WTC11 (cell line): ENCODE results near the gene TMEM187. TPM values are rescaled to one million over a fixed set of nuclear protein-coding genes. Genes with fewer than 3 reads are reported as not detected.

Source experiments
- ATAC-seq: fragments of 200-7000 bp; cut with Tn5 transposase; 2 replicates; pipeline ENCODE4 v1.10.0; 2021; ENCODE audit warnings: mild to moderate bottlenecking, moderate library complexity
- CTCF ChIA-PET: fragments of 300-600 bp; sonication (Branson Sonifier 250); formaldehyde crosslinking; loops from one replicate; lab custom pipeline; 2021; ENCODE audit warnings: antibody characterized with exemption; lab: Charles Lee
- POLR2A ChIA-PET: fragments of 350-600 bp; sonication (Branson Sonifier 250); formaldehyde crosslinking; loops from one replicate; lab custom pipeline; 2021; ENCODE audit warnings: antibody characterized with exemption; lab: Charles Lee
- DNase-seq: peaks from one replicate; pipeline ENCODE4 v3.0.0; 2021; ENCODE audit warnings: low spot score
- H3K27ac Mint-ChIP-seq: 2 replicates; pipeline ENCODE4 v1.8.0; 2021; ENCODE audit warnings: mixed read lengths
- H3K27me3 Mint-ChIP-seq: 2 replicates; pipeline ENCODE4 v1.8.0; 2021; ENCODE audit warnings: low read depth, mild to moderate bottlenecking, moderate library complexity, mixed read lengths
- H3K36me3 Mint-ChIP-seq: 2 replicates; pipeline ENCODE4 v1.8.0; 2021; ENCODE audit warnings: mixed read lengths
- H3K4me1 Mint-ChIP-seq: 2 replicates; pipeline ENCODE4 v1.8.0; 2022; ENCODE audit warnings: mixed read lengths
- H3K4me3 Mint-ChIP-seq: 2 replicates; pipeline ENCODE4 v1.8.0; 2021; ENCODE audit warnings: mild to moderate bottlenecking, moderate library complexity, mixed read lengths
- H3K9me3 Mint-ChIP-seq: 2 replicates; pipeline ENCODE4 v1.8.0; 2021; ENCODE audit warnings: mixed read lengths
- ARID4B ChIP-seq: sonication (generic); formaldehyde crosslinking; IDR thresholded peaks from 2 replicates; pipeline ENCODE4 v1.8.0; 2023; ENCODE audit warnings: missing genetic modification reagents, mild to moderate bottlenecking, borderline replicate concordance
- ATF1 ChIP-seq: sonication (generic); formaldehyde crosslinking; IDR thresholded peaks from 2 replicates; pipeline ENCODE4 v1.8.1; 2023; ENCODE audit warnings: mild to moderate bottlenecking, moderate library complexity, missing genetic modification reagents
- CREB1 ChIP-seq: sonication (generic); formaldehyde crosslinking; IDR thresholded peaks from 2 replicates; pipeline ENCODE4 v1.8.0; 2023; ENCODE audit warnings: mild to moderate bottlenecking, missing genetic modification reagents
- FOXJ3 ChIP-seq: sonication (generic); formaldehyde crosslinking; IDR thresholded peaks from 2 replicates; pipeline ENCODE4 v1.9.0; 2021; ENCODE audit warnings: missing genetic modification reagents, mild to moderate bottlenecking, borderline replicate concordance
- PRRX2 ChIP-seq: fragments of 250-450 bp; sonication (Bioruptor Pico); IDR thresholded peaks from 2 replicates; pipeline ENCODE4 v1.8.0; 2021; ENCODE audit warnings: mild to moderate bottlenecking
- RELA ChIP-seq: sonication (generic); formaldehyde crosslinking; IDR thresholded peaks from 2 replicates; pipeline ENCODE4 v1.8.1; 2022; ENCODE audit warnings: missing genetic modification reagents, mild to moderate bottlenecking, borderline replicate concordance
- SMAD3 ChIP-seq: sonication (generic); formaldehyde crosslinking; IDR thresholded peaks from 2 replicates; pipeline ENCODE4 v1.8.0; 2022; ENCODE audit warnings: missing genetic modification reagents, mild to moderate bottlenecking, borderline replicate concordance
- TEAD4 ChIP-seq: sonication (generic); formaldehyde crosslinking; IDR thresholded peaks from 2 replicates; pipeline ENCODE4 v1.8.0; 2022; ENCODE audit warnings: mild to moderate bottlenecking, missing genetic modification reagents
- ZNF138 ChIP-seq: sonication (generic); formaldehyde crosslinking; conservative IDR thresholded peaks from 2 replicates; pipeline ENCODE4 v1.8.1; 2022; ENCODE audit warnings: mild to moderate bottlenecking, moderate library complexity, missing genetic modification reagents
- ZNF317 ChIP-seq: sonication (generic); formaldehyde crosslinking; IDR thresholded peaks from 2 replicates; pipeline ENCODE4 v1.8.1; 2023; ENCODE audit warnings: low read depth, mild to moderate bottlenecking, moderate library complexity, missing genetic modification reagents, borderline replicate concordance
- ZNF423 ChIP-seq: fragments of 250-450 bp; sonication (Bioruptor Pico); IDR thresholded peaks from 2 replicates; pipeline ENCODE4 v2.1.2; 2022; ENCODE audit warnings: mild to moderate bottlenecking, moderate library complexity
- ZNF671 ChIP-seq: fragments of 250-450 bp; sonication (Bioruptor Pico); IDR thresholded peaks from 2 replicates; pipeline ENCODE4 v1.8.0; 2021; ENCODE audit warnings: mild to moderate bottlenecking
- total RNA-seq: library from RNA; stranded (reverse); gene quantifications from 3 replicates; pipeline ENCODE4 v1.2.3, GENCODE V29; 2021
- TF ChIP-seq, protein P1 (sequence below): fragments of 200-600 bp; IDR thresholded peaks from 2 replicates; pipeline ENCODE4 v1.8.0; 2022; ENCODE audit warnings: antibody characterized with exemption
- TF ChIP-seq, protein P2 (sequence below): sonication (generic); formaldehyde crosslinking; IDR thresholded peaks from 2 replicates; pipeline ENCODE4 v1.8.1; 2022; ENCODE audit warnings: low read depth, missing genetic modification reagents, borderline replicate concordance

Gene TMEM187
- total RNA-seq, 1 experiment from 2014 or later = 8.4 TPM

DNA sequence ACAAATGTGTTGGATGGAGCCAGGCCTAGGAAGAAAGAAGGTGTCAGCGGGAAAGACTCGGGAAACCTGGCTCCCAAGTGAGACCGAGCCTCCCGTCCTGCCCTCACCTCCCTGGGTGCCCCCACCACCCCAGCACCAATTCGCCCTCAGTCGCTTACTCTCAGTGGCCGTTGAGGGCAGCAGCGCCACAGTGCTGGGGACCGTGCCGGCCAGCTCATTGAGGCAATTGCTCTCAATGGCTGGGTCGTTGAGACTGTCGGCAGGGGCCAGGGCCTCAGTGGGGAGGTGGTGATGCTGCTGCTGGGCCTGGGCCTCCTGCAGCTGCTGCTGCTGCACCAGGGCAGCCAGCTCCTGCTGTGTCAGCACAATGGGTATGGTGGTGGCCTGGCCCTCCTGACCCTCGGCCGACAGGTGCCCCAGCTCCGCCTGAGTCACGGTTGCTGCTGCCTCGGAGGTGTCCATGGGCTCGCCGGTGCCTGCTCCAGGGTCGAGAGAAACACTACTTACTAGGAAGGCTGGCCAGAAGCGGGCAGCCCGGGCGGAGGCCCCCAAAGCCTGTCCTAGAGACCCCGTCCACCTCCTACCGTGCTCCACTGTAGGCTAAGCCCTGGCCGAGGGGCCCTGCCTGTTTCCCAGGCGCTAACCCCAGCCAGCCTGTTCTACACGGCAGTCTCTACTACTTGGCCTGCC lies 20.7 kb upstream of the TMEM187 start:
- no peak overlapping the region for H3K4me3 Mint-ChIP-seq
- POLR2A ChIA-PET = no interaction called here
- ATAC-seq = no peak
- CTCF ChIA-PET = interaction anchor here (0.5 kb wide), 1 partner anchor 149 kb away, joined by 3 read pairs; no protein-coding TSS in a partner anchor
- H3K27ac Mint-ChIP-seq = no peak overlapping the region
- H3K9me3 Mint-ChIP-seq = no peaks in the 10 kb centered on the region
- H3K4me1 Mint-ChIP-seq = peaks cover 11% of the 10 kb centered on the region
- DNase-seq = no peak
- no peaks in the 10 kb centered on the region for H3K27me3 Mint-ChIP-seq
- peaks cover 27% of the 10 kb centered on the region for H3K36me3 Mint-ChIP-seq
- TF ChIP-seq ZNF317 (CRISPR knock-in tag) (no peak), PRRX2 (CRISPR knock-in tag) (no peak), ATF1 (CRISPR knock-in tag) (no peak)

DNA sequence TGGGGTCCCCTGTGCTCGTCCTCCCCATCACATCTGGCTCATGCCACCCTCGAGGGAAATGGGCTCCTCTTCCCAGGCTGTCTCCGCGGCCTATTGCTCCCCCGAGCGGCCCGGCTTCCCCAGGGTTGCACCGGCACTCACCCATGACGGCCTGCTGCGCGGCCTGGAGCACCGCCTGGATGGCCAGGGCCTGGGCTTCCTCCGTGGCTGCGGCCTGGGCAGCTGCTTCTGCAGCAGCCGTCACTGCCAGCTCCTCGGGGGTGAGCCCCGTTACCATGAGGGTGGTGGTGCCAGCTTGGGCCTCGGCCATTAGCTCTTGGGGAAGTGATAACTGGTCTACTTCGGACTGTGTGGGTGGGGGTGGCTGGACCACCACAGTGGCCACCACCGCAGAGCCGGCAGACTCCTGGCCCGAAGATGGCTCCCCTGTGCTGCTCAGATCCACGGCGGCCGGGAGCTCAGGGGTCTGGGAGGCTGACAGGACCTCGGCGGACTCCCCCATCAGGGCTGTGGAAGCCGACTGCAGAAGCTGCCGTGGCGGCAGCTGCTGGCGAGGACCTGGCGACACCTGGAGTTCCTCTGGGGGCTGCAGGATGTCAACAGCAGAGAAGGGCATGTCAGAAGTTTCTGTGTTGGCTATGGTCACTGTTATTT lies 20.1 kb upstream of the TMEM187 start:
- ChIA-PET POLR2A (no interaction called here), CTCF (interaction anchor here (0.5 kb wide), 1 partner anchor 150 kb away, joined by 3 read pairs; no protein-coding TSS in a partner anchor)
- ATAC-seq = no peak
- TF ChIP-seq ZNF671 (CRISPR knock-in tag) = no peak
- no peak for TF ChIP-seq TEAD4
- TF ChIP-seq FOXJ3 = no peak
- TF ChIP-seq CREB1 = no peak
- TF ChIP-seq RELA (CRISPR knock-in tag) = no peak
- no peak for TF ChIP-seq SMAD3 (CRISPR knock-in tag)
- Mint-ChIP-seq H3K4me1 (peaks cover 9% of the 10 kb centered on the region), H3K27me3 (no peaks in the 10 kb centered on the region), H3K36me3 (peaks cover 30% of the 10 kb centered on the region), H3K27ac (no peak overlapping the region), H3K9me3 (no peaks in the 10 kb centered on the region), H3K4me3 (no peak overlapping the region)
- DNase-seq = no peak

DNA sequence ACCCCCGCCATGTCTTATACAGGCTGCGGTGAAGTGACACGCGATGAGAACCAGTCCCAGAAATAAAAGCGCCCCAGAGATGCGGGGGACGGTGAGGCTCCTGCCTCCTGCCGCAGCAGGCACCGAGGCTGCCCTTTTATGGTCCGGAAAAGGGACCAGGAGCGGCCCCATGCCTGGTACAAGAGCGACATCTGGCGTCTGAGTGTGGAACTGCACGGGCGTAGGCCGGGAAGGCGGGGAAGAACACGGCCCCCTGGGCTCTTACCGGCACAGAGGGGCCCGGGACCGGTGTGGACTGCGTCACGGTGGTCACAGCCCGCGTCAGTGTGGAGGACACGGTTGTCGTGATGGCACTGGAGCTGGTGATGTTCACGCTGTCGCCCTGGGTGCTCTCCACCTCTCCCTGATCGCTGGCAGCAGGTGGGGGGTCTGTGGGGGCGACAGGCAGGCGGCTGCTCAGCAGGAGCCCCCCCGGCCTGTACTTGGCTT lies 19.2 kb upstream of the TMEM187 start:
- Mint-ChIP-seq H3K27me3 (no peaks in the 10 kb centered on the region), H3K4me3 (no peak overlapping the region), H3K36me3 (peaks cover 36% of the 10 kb centered on the region), H3K27ac (no peak overlapping the region), H3K4me1 (peaks cover 5% of the 10 kb centered on the region), H3K9me3 (no peaks in the 10 kb centered on the region)
- ChIA-PET CTCF (interaction anchor here (0.6 kb wide), 1 partner anchor 472 kb away, joined by 3 read pairs; no protein-coding TSS in a partner anchor), POLR2A (no interaction called here)
- TF ChIP-seq, protein P1, sequence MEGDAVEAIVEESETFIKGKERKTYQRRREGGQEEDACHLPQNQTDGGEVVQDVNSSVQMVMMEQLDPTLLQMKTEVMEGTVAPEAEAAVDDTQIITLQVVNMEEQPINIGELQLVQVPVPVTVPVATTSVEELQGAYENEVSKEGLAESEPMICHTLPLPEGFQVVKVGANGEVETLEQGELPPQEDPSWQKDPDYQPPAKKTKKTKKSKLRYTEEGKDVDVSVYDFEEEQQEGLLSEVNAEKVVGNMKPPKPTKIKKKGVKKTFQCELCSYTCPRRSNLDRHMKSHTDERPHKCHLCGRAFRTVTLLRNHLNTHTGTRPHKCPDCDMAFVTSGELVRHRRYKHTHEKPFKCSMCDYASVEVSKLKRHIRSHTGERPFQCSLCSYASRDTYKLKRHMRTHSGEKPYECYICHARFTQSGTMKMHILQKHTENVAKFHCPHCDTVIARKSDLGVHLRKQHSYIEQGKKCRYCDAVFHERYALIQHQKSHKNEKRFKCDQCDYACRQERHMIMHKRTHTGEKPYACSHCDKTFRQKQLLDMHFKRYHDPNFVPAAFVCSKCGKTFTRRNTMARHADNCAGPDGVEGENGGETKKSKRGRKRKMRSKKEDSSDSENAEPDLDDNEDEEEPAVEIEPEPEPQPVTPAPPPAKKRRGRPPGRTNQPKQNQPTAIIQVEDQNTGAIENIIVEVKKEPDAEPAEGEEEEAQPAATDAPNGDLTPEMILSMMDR = peak; percentile 97
- TF ChIP-seq, protein P2, sequence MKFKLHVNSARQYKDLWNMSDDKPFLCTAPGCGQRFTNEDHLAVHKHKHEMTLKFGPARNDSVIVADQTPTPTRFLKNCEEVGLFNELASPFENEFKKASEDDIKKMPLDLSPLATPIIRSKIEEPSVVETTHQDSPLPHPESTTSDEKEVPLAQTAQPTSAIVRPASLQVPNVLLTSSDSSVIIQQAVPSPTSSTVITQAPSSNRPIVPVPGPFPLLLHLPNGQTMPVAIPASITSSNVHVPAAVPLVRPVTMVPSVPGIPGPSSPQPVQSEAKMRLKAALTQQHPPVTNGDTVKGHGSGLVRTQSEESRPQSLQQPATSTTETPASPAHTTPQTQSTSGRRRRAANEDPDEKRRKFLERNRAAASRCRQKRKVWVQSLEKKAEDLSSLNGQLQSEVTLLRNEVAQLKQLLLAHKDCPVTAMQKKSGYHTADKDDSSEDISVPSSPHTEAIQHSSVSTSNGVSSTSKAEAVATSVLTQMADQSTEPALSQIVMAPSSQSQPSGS = no peak
- ATAC-seq (peak; percentile 62), DNase-seq (peak; percentile 82)

GRCh38 chrX:153953892-153954557 lies 18.5 kb upstream of the TMEM187 start:
- no peak overlapping the region for H3K27ac Mint-ChIP-seq
- 0 out of 2 replicates have a peak, but pooled peaks cover 2% of the 10 kb centered on the region for H3K4me1 Mint-ChIP-seq
- CTCF ChIA-PET = interaction anchor here (0.6 kb wide), 1 partner anchor 471 kb away, joined by 3 read pairs; no protein-coding TSS in a partner anchor
- peaks cover 39% of the 10 kb centered on the region for H3K36me3 Mint-ChIP-seq
- DNase-seq (no peak), ATAC-seq (no peak)
- POLR2A ChIA-PET = no interaction called here
- no peaks in the 10 kb centered on the region for H3K27me3 Mint-ChIP-seq
- H3K4me3 Mint-ChIP-seq = no peak overlapping the region
- H3K9me3 Mint-ChIP-seq = no peaks in the 10 kb centered on the region
- TF ChIP-seq, protein P2 = no peak
- TF ChIP-seq ARID4B (CRISPR knock-in tag) (no peak), ZNF138 (CRISPR knock-in tag) (no peak), ZNF423 (CRISPR knock-in tag) (no peak)
- TF ChIP-seq, protein P1 = no peak
